GM20000 (cell line): ENCODE results near the gene TSSC4.

ENCODE experiments used
- DNase-seq: peaks from one replicate; pipeline ENCODE4 v3.0.0; 2012; ENCODE audit warnings: low spot score
- TF ChIP-seq, protein P1 (sequence below): IDR thresholded peaks from 2 replicates; pipeline ENCODE4 v1.5.1; 2012; ENCODE audit warnings: mild to moderate bottlenecking, control low read depth; ENCODE audit errors: extremely low read depth, missing control alignments

The TSSC4 gene

DNA sequence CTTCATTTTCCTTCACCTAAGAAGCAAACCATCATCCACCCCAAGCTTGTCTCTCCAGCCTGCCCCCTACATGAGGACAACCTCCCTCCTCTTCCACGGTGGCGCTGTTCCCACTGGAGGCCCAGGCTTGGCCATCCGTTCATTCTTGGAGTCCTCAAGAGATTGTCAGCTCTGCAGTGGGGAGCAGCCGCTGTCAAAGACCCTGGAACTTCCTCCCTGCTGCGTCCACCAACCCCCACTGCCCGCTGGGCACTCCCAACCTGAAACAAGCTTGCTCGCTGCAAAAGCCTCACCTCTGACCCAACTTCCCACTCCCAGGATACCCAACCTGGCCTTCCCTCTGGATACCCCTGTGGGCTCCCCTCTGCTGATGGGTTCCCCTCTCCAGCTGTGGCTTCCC lies 33.8 kb upstream of the TSSC4 start:
- no peak for DNase-seq
- TF ChIP-seq, protein P1, sequence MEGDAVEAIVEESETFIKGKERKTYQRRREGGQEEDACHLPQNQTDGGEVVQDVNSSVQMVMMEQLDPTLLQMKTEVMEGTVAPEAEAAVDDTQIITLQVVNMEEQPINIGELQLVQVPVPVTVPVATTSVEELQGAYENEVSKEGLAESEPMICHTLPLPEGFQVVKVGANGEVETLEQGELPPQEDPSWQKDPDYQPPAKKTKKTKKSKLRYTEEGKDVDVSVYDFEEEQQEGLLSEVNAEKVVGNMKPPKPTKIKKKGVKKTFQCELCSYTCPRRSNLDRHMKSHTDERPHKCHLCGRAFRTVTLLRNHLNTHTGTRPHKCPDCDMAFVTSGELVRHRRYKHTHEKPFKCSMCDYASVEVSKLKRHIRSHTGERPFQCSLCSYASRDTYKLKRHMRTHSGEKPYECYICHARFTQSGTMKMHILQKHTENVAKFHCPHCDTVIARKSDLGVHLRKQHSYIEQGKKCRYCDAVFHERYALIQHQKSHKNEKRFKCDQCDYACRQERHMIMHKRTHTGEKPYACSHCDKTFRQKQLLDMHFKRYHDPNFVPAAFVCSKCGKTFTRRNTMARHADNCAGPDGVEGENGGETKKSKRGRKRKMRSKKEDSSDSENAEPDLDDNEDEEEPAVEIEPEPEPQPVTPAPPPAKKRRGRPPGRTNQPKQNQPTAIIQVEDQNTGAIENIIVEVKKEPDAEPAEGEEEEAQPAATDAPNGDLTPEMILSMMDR, result no peak

DNA sequence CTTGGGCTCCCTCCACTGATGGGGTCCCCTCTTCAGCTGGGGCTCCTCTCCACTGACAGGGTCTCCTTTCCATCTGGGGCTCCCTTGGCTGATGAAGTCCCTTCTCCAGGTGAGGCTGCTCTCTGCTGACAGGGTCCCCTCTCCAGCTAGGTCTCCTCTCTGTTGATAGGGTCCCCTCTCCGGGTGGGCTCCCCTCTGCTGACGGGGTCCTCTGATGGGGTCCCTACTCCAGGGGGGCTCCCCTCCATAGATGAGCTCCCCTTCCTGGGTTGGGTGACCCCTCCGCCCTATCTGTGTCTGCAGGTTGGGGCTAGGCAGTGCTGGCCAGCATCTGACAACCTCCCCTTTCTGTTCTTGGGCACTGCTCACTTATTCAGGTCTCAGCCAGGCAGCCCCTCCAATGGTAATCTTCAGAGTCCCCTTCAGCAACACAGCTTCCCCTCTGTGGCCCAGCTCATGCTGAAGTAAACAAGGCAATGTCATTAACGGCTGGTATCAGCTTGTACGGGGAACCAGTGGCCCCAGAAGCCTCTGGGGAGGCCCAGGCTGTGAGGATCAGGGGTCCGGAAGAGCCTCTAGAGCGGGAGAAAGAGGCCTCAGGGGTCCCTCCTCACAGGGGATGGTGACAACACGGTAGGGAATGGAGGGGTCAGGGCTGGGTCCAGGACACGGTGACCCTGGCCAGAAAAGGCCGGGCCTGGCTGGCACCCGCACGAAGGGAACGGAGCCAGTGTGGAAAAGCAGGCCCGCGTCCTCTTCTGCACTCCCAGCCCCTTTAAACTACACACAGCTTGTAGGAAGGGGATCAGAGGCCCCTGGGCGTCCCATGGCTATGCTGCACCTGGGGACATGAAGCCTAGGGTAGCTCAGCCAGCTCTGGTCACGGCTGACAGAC lies 33.0 kb upstream of the TSSC4 start:
- no peak for DNase-seq
- TF ChIP-seq, protein P1, result no peak

DNA sequence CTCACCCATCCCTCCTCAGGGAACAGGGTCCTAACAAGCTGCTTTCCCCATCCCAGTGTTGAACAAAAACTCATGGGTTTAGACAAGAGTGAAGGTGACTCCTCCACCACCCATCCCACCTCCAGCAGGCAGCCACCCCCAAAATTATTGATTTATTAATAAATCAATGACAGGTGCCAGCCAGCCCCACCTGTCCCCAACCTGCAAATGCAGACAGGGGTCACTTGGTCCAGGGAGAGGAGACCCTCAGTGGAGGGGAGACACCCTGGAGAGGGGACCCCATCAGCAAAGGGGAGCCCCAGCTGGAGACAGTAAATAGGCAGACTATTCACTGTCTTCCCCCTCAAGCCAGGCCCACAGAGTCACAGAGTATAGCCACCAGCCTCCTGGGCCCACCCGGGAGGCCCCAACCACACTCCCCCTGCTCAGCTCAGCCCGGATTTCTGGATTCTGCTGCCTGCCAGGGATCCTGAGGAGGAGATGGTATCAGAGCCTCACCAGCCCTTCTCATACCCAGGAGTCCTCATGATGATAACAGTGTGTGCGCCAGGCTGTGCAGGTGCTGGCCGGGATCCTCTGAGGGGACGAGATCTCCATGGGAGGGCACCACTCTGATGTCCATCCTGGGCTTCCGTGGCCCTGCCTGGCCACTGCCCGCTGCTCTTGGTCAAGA lies 32.2 kb upstream of the TSSC4 start:
- TF ChIP-seq, protein P1, result no peak
- DNase-seq, result no peak

DNA sequence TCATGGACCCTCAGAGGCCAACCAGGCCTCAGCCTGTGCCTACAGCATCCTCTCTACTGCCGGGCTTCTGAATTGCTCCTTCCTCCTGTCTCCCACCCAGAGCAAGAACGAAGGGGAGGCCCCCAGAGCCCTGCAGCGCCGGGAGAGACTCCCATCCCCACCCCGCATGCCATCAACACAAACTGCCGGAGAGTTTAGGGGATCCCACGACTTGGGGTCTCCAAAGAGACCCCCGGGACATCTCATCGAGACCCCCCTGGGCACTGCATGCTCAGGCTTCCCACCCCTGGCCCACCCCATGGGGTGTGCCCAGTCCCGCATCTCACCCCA lies 31.7 kb upstream of the TSSC4 start:
- no peak for DNase-seq
- TF ChIP-seq, protein P1, result no peak

DNA sequence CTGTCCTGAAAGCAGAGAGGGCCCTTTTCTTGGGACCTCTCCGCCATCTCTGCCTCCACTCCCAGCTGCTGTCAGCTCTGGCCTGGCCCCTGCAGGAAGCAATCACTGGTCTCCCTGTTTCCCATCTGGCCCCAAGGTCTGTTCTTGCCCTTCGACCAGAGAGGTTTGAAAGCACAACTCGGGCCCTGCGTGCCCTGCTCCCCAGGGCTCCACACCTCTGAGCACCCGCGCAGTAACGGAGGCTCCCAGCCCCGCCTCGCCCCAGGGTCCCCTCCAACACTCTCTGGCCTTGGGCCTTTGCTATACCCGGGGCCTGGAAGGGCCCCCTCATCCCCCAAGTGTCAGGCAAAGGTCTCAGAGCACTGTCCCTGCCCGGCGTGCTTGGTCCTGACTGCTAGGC lies 31.2 kb upstream of the TSSC4 start:
- TF ChIP-seq, protein P1, result no peak
- no peak for DNase-seq

DNA sequence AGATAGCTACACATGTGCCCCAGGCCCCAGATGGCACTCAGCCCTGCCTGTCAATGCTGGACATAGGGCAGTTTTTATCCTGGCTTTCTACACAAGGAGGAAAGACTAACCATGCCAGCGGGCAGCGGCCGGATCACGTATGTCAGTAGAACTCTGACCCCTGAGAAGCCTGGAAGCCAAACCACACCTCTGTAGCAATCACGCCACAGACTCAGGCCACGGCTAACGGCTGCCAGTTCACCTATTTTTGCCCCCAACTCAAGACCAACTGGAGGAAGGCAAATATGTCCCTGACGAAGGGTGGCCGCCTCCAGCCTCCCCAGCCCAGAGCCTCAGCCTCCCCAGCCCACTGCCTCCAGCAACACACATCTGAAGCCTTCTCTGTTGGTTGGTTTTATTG lies 30.7 kb upstream of the TSSC4 start:
- TF ChIP-seq, protein P1, result no peak

DNA sequence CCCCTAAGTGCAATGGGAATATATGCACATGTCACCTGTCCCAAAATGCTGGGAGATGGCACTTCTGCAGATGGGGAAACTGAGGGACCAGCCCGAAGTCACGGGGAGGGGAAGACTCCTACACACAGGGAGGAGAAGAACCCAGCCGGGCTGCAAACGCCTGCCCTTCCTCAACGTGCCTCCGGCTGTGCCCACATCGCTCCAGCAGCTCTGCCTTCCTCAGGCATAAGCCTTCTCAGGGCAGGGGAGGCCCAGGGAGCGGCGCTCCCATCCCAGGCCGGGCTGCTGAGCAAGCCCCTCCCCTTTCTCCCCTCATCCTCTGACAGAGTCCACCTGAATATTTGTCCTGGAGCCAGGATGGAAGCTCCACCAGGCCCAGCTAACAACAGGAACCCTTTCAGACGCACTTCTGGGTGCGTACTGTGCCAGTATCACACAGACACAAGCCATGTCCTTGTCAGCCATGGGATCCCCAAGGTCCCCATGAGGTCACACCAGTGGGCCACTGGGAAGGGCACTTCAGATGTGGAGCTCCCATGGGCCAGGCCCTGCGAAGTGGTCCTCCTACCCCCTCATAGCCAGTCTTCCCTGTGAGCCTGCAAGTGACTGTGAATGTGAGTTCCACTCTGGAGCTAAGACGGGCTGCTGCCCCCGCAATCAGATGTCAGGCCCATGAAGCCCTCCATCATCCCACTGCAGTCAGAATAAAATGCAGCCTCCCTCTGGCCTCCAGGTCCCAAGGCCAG lies 25.9 kb upstream of the TSSC4 start:
- no peak for DNase-seq
- TF ChIP-seq, protein P1, result no peak

More for the DNA sequence above, 30.7 kb upstream of the TSSC4 start:
- no peak for DNase-seq
